LNCAP (cell line): ENCODE measurements around the gene ZNF511.

Experiments used
- TF ChIP-seq, protein P1 (sequence below): fragments of 450-650 bp; IDR thresholded peaks from 2 replicates; pipeline ENCODE4 v1.5.1; 2017; ENCODE audit warnings: mild to moderate bottlenecking

ZNF511 gene

DNA sequence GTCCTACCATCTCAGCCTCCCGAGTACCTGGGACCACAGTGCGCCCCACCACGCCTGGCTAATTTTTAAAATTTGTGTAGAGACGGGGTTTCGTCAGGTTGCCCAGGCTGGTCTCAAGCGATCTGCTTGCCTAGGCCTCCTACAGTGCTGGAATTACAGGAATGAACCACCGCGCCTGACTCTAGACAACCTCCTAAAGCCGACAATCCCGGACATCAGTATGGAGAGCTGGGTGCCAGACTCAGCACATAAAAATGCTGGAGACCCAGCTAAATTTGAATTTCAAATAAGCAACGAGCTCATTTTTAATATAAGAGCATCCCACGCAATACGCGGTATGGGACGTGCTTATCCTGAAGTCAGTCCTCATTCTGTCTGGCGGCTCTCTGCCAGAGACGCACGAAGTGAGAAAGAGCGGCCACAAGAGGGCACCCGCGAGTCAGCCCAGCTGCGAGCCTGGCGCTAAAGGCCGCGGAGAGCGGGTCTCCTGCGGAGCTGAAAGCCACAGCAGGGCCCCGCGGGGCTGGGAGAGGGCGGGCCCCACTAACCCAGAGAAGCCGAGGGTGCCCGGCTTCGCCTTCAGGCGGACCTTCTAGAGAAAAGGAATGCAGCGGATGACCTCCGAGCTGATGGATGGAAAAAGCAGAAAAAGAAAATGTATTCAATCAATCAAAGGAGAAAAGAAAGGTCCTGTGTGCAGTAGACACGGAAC lies 20.9 kb downstream of the ZNF511 start:
- TF ChIP-seq, protein P1, sequence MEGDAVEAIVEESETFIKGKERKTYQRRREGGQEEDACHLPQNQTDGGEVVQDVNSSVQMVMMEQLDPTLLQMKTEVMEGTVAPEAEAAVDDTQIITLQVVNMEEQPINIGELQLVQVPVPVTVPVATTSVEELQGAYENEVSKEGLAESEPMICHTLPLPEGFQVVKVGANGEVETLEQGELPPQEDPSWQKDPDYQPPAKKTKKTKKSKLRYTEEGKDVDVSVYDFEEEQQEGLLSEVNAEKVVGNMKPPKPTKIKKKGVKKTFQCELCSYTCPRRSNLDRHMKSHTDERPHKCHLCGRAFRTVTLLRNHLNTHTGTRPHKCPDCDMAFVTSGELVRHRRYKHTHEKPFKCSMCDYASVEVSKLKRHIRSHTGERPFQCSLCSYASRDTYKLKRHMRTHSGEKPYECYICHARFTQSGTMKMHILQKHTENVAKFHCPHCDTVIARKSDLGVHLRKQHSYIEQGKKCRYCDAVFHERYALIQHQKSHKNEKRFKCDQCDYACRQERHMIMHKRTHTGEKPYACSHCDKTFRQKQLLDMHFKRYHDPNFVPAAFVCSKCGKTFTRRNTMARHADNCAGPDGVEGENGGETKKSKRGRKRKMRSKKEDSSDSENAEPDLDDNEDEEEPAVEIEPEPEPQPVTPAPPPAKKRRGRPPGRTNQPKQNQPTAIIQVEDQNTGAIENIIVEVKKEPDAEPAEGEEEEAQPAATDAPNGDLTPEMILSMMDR, result peak; percentile 93

DNA sequence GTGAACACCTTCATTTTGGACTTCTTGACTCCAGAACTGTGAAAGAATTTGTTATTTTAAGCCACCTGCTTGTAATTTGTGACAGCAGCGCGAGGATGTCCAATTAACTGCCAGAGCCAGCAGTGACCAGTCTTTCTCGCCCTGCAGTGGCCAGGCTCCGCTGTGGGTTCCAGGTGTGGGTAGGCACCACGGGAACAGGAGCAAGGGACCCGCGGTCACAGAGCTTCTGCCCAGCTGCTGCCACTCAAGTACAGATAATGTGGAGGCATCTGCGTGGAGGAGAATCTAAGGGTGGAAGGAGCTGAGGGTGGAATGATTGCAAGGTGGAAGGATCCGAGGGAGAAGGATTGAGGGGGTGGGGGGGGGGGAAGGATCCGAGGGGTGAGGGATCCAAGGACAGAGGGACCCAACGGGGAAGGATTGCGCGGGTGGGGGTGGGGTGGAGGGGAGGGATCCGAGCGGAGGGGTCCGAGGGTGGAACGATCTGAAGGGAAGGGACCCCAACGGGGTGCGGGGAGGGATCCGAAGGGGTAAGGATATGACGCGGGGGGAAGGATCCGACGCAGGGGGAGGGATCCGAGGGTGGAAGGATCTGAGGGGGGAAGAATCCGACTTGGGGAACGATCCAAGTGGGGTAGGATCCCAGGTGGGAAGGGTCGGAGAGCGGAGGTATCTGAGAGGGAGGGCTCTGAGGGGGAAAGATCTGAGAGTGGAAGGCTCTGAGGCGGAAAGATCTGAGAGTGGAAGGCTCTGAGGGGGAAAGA lies 24.4 kb downstream of the ZNF511 start:
- TF ChIP-seq, protein P1, result no peak

DNA sequence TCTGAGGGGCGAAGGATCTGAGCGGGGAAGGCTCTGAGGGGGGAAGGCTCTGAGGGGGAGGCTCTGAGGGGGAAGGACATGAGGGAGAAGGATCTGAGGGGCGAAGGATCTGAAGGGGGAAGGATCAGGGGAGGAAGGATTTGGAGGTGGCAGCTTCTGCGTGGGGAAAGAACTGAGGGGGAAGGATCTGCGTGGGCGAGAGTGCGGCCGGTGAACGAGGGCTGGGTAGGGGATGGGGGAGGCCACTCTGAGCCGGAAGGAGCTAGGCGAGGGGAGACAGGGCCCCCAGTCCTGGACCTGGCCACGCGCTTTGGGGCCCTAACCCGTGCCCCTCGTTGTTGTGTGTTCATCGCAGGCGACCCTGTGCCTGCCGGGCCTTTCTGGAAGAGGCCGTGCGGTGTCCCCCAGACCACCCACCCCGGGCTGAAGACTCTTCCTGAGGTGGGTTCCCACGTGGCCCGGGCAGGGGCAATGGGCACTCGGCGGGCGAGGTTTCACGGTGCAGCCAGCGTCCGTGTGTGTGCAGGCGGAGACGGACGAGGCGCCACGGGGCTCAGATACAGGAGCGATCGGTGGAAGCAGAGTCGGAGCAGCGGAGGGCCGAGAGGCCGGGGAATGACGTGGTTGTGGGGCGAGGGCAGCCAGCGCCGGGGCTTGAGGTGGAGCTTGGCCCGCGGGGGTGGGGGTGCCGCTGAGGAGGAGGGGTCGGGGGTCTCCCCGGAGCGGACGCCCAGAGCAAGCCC lies 26.0 kb downstream of the ZNF511 start:
- TF ChIP-seq, protein P1, result no peak

DNA sequence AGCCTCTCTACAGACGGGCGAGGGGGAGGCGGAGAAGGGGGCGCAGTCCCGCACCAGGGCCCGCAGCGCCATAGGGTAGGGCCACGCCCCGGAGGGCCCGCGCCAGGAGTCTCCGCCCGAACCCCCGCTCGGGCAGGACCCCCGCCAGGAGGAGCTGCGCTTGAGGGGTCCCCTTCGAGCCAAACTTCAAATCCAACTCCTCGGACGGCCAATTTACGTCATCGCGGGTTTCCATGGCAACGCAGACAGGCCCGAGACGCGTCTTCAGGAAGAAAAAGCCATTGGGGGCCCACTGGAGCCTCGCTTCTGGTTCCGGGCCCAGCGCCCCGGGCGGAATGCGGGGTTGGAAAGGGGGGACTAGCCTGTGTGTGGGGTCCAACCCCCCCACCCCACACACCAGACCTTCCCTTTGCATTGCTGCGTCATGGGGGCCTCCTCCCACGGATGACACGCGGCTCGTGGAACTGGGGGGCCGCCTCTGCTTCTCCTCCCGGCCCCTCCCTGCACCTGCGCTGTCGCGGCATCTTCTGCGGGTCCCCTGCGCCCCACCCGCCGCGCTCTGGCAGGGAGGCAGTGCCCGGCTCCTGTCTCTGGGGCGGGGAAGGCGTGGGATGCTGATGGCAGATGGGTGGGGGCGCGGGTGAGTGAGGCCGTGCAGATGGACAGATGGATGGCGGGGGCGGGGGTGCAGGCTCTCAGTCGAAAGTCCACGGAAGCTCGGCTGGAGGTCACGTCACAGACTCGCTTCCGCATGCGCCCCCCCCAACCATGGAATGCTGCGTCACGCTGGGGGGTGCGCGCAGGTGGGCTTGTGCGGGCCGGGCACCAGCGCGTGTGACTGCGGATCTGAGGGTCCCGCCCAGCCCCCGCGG lies 26.8 kb downstream of the ZNF511 start:
- TF ChIP-seq, protein P1, result no peak

DNA sequence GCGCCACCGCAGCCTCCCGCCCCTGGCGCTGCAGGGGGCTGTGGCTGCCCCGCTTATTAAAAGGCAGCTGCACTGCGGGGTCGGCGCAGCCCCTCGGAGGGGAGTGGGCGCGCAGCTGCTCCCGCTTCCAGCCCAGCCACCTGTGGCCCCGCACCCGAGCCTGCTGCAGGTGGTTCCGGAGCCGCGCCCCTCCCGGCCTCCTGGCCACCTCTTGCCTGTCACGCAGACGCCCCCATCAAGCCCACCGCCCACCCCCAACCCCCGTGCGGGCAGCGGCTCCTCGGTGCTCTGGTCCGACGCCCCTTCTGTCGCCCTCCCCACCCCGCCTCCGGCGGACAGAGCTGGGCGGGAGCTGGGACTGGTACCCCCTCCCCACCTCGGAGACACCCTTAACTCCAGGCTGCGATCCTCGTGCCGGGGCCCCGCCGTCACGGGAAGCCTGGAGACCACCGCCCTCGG lies 27.4 kb downstream of the ZNF511 start:
- TF ChIP-seq, protein P1, result no peak

DNA sequence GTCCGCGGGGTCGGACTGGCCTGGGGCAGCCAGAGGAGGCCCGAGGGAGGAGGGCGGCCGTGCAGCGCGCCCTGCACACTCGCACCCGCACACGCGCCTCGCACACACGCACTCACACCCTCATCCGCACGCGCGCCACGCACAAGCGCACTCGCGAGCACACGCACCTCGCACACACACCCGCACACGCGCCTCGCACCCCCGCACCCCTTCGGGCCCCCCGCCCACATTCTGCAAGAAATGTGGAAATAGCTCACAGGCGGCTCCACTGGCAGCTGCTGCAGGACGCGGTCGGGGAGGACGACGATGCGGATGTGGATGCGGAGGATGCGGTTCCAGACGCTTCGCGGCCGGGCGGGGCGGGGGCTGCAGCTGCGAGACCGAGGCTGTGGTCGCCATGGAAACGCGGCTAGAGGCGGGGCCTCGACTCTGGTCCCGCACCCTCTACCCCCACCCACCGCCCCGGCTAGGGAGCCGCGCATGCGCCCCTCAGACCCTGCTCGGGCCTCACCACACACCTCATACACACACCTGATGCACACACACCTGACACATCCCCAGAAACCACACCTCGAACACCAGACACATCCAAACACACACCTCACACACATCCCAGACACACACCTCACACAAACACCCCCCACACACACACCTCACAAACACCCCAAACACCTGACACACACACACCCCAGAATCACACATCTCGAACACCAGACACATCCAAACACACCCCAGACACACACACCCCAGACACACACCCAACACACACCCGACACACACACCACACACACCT lies 28.1 kb downstream of the ZNF511 start, which contains the start of gene CALY:
Gene CALY (minus strand): TSS at position 320 of the 793 bp plus-strand sequence. CDS start 7,907 bp downstream, outside the sequence.
- TF ChIP-seq, protein P1, result no peak
